Activated CD8-positive, alpha-beta memory T cell treated with anti-CD3 and anti-CD28 coated beads for 24 hours (primary cell): ENCODE results near the gene CCER1.

ENCODE experiments used
- DNase-seq: peaks from one replicate; pipeline ENCODE4 v3.0.0-alpha.2; 2020

CCER1 gene

GRCh38 chr12:90964616-90965015, 9.6 kb upstream of the CCER1 start:
- no peak for DNase-seq

- no peak for DNase-seq
Observed at GRCh38 chr12:90963946-90964345, 9.0 kb upstream of the CCER1 start.

GRCh38 chr12:90961154-90961553, 6.2 kb upstream of the CCER1 start:
- DNase-seq = no peak

GRCh38 chr12:90959538-90960139, 4.7 kb upstream of the CCER1 start:
- DNase-seq = no peak

- no peak for DNase-seq
Observed at GRCh38 chr12:90959032-90959431, 4.1 kb upstream of the CCER1 start.

- no peak for DNase-seq
Observed at GRCh38 chr12:90958347-90958746, 3.4 kb upstream of the CCER1 start.

GRCh38 chr12:90954428-90954827, 548 bp downstream of the CCER1 start:
- DNase-seq = no peak

- no peak for DNase-seq
Observed at GRCh38 chr12:90953956-90954421, 987 bp downstream of the CCER1 start.

GRCh38 chr12:90951432-90952105, 3.4 kb downstream of the CCER1 start:
- no peak for DNase-seq

- no peak for DNase-seq
Observed at GRCh38 chr12:90947869-90948268, 7.1 kb downstream of the CCER1 start.

GRCh38 chr12:90945070-90945649, 9.8 kb downstream of the CCER1 start:
- no peak for DNase-seq

GRCh38 chr12:90943255-90943654, 11.7 kb downstream of the CCER1 start:
- no peak for DNase-seq

GRCh38 chr12:90940872-90941499, 14.0 kb downstream of the CCER1 start:
- DNase-seq = no peak

- DNase-seq = no peak
Observed at GRCh38 chr12:90939382-90939781, 15.6 kb downstream of the CCER1 start.

- DNase-seq = no peak
Observed at GRCh38 chr12:90938451-90938850, 16.5 kb downstream of the CCER1 start.

GRCh38 chr12:90937651-90938050, 17.3 kb downstream of the CCER1 start:
- no peak for DNase-seq

- DNase-seq = no peak
Observed at GRCh38 chr12:90936230-90937005, 18.6 kb downstream of the CCER1 start.

- no peak for DNase-seq
Observed at GRCh38 chr12:90925562-90925961, 29.4 kb downstream of the CCER1 start.

GRCh38 chr12:90924406-90924805, 30.6 kb downstream of the CCER1 start:
- no peak for DNase-seq

- no peak for DNase-seq
Observed at GRCh38 chr12:90922145-90922627, 32.8 kb downstream of the CCER1 start.

- DNase-seq = no peak
Observed at GRCh38 chr12:90921536-90921935, 33.4 kb downstream of the CCER1 start.

- DNase-seq = no peak
Observed at GRCh38 chr12:90920222-90920621, 34.8 kb downstream of the CCER1 start.

- no peak for DNase-seq
Observed at GRCh38 chr12:90917431-90917830, 37.5 kb downstream of the CCER1 start.
